ENCODE data around the gene CRY1. TPM values are rescaled to one million over a fixed set of nuclear protein-coding genes. Genes with fewer than 3 reads are reported as not detected.
"Not testable (repeated sequence)": the region's sequence is repeated elsewhere in the genome, so short reads cannot be mapped to it uniquely, and the experiment has no call there.

CRY1 gene
- total RNA-seq, 1 donor from 2014 or later = 26.8 TPM

- no peak overlapping the region for H3K4me3 ChIP-seq (ENCODE audit: low read depth, low read length)
- DNase-seq (ENCODE audit: low read depth) = no peak
- TF ChIP-seq CTCF (conservative IDR thresholded peaks at IDR 0.05; ENCODE audit: low read depth, low read length) = peak; percentile 68
Observed at GRCh38 chr12:107079172-107080011, 14.0 kb downstream of the CRY1 start.

- not testable (repeated sequence) for DNase-seq (ENCODE audit: low read depth); H3K4me3 ChIP-seq (ENCODE audit: low read depth, low read length)
Observed at GRCh38 chr12:107073266-107073665, 20.1 kb downstream of the CRY1 start.

- TF ChIP-seq CTCF (conservative IDR thresholded peaks at IDR 0.05; ENCODE audit: low read depth, low read length) = no peak
Observed at GRCh38 chr12:107066691-107067090, 26.7 kb downstream of the CRY1 start.

GRCh38 chr12:107064687-107065086 lies 28.7 kb downstream of the CRY1 start:
- H3K4me3 ChIP-seq (ENCODE audit: low read depth, low read length) = no peak overlapping the region
- TF ChIP-seq CTCF (conservative IDR thresholded peaks at IDR 0.05; ENCODE audit: low read depth, low read length) = no peak
- DNase-seq (ENCODE audit: low read depth) = no peak

More at GRCh38 chr12:107066691-107067090, 26.7 kb downstream of the CRY1 start:
- DNase-seq (ENCODE audit: low read depth) = no peak
- H3K4me3 ChIP-seq (ENCODE audit: low read depth, low read length) = no peak overlapping the region

- no peak for TF ChIP-seq CTCF (conservative IDR thresholded peaks at IDR 0.05; ENCODE audit: low read depth, low read length)
- no peak for DNase-seq (ENCODE audit: low read depth)
- no peak overlapping the region for H3K4me3 ChIP-seq (ENCODE audit: low read depth, low read length)
Observed at GRCh38 chr12:107064243-107064642, 29.1 kb downstream of the CRY1 start.

- H3K4me3 ChIP-seq (ENCODE audit: low read depth, low read length) = no peak overlapping the region
- TF ChIP-seq CTCF (conservative IDR thresholded peaks at IDR 0.05; ENCODE audit: low read depth, low read length) = no peak
- DNase-seq (ENCODE audit: low read depth) = no peak
Observed at GRCh38 chr12:107058190-107058589, 35.2 kb downstream of the CRY1 start.

GRCh38 chr12:107057071-107057834 lies 36.1 kb downstream of the CRY1 start:
- no peak for DNase-seq (ENCODE audit: low read depth)
- no peak for TF ChIP-seq CTCF (conservative IDR thresholded peaks at IDR 0.05; ENCODE audit: low read depth, low read length)
- H3K4me3 ChIP-seq (ENCODE audit: low read depth, low read length) = no peak overlapping the region

Data from epithelial cell of proximal tubule (primary cell).